Islet of Langerhans (tissue), 1 donor: ENCODE measurements around the gene HDAC4.

Source experiments
- FAIRE-seq: peaks from one replicate; lab custom pipeline; 2011; peaks lifted over from hg19 to GRCh38; lab: Jason Lieb, UNC

HDAC4 gene

GRCh38 chr2:239022437-239023260, 378.2 kb downstream of the HDAC4 start:
- no peak for FAIRE-seq

DNA sequence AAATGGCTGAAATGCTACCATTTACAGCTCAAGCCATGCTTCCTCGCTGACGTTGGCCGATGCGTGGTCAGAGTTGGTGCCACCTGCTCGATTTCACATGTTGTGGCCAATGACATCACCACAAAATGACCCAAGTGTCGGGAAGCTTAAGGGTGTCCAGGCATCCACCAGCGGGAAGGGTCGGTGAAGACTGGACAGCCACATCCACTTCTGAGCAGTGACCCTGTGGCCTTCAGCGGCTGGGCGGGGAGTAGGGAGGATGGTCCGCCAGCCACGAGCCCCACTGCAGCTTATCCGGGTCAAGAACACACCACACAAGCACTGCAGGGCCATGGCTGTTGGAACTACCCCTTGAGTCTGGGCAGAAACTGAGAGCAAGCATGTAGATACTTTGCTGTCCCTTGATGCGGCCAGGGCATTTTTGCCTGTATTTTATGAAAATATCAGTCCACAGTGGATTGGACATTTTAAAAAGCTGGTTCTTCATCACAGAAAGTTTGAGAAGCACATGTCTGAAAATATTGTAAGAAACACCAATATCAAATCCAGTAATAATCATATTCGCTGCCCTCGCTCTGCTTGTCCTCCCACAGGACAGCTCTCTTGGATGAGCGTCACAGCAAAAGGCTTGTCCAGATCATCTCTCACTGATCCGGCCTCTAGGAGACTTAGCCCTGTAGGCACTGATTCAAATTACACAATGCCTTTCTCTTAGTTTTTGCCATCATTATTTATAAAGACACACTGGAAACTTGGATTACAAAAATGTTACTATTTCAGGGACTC, 379.0 kb downstream of the HDAC4 start:
- no peak for FAIRE-seq

GRCh38 chr2:239021224-239021623, 379.6 kb downstream of the HDAC4 start:
- no peak for FAIRE-seq

GRCh38 chr2:239020541-239021041, 380.2 kb downstream of the HDAC4 start:
- FAIRE-seq = no peak

DNA sequence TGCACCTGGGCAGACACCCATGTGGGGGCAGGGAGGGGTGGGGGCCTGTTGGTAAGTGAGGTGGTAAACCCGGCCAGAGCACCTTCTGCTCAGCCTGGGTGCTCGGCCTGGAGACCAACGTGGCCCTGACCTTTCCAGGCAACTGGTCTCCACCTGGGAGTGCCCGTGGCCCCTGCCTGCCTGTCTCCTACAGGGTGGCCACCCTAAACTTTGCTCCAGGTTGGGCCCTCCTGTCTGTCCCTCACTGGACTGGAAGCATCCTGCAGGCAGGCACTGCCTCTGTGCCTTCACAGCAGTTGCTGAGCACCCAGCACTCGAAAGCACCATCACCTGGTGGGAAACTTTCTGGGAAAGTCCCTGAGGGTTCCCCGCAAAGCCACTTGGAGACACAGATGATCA, 381.6 kb downstream of the HDAC4 start:
- no peak for FAIRE-seq

GRCh38 chr2:239018271-239019182, 382.3 kb downstream of the HDAC4 start:
- no peak for FAIRE-seq

DNA sequence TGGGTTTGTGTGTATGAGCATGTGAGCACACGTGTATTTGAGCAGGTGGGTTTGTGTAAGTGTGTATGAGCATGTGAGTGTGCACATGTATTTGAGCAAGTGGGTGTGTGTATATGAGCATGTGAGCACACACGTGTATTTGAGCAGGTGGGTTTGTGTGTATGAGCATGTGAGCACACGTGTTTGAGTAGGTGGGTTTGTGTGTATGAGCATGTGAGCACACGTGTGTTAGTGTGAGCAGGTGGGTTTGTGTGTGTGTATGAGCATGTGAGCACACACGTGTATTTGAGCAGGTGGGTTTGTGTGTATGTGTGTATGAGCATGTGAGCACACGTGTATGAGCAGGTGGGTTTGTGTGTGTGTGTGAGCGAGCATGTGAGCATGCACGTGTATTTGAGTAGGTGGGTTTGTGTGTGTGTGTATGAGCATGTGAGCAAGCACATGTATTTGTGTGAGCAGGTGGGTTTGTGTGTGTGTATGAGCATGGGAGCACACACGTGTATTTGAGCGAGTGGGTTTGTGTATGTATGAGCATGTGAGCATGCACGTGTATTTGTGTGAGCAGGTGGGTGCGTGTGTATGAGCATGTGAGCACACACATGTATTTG, 383.2 kb downstream of the HDAC4 start:
- no peak for FAIRE-seq

- FAIRE-seq = no peak
Measured at GRCh38 chr2:239015901-239016675, 384.7 kb downstream of the HDAC4 start.

GRCh38 chr2:239015218-239015900, 385.5 kb downstream of the HDAC4 start:
- no peak for FAIRE-seq

GRCh38 chr2:239014458-239015217, 386.2 kb downstream of the HDAC4 start:
- FAIRE-seq = no peak

DNA sequence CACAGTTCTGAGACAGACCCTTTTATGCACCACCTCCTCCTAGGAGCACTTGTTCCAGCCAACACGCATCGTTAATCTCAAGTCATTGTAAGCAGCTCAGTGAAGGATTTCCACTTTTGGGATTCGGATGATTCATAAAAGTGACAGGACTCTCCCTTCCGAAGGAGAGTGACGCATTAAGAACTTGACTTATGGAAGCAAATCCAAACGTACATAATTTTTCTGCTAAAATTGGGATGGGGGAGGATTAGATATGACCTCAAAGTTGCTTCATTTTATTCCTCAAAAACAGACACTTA, 387.2 kb downstream of the HDAC4 start:
- no peak for FAIRE-seq

GRCh38 chr2:239012936-239013677, 387.7 kb downstream of the HDAC4 start:
- no peak for FAIRE-seq

DNA sequence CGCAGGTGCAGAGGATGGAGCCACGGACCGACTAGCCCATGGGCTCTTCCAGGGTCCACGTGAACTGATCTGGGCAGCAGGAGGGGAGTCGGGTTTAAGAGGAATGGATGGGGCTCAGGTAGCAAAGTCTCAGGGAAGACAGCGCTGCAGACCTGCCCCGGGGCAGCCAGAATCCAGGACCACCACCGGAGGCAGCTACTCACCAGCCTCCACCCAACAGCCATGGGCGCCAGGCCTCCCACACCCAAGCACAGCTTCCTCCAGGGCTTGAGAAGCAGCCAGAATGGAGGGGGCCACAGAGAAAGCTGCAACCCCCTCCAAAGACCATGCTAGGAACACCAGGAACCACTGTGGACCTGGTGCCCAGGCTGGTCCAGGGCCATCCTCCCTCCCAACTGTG, 388.6 kb downstream of the HDAC4 start:
- FAIRE-seq = no peak

DNA sequence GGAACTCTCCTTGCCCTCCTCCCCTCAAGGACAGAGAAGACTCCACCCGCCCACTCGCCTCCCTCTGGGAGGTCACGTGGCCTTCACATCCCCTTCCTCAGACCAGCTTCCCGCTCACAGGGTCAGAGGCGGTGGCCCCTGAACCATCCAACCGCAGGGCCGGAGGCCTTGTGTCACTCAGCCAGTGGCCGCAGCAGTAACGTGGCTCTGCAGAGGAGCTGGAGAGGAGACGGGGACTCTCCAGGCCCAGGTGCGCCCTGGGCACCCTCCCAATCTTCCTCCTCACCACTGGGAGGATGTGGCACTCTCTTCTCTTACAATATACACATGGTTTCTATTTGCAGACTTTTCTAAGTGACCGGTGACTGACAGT, 391.2 kb downstream of the HDAC4 start:
- FAIRE-seq = no peak

DNA sequence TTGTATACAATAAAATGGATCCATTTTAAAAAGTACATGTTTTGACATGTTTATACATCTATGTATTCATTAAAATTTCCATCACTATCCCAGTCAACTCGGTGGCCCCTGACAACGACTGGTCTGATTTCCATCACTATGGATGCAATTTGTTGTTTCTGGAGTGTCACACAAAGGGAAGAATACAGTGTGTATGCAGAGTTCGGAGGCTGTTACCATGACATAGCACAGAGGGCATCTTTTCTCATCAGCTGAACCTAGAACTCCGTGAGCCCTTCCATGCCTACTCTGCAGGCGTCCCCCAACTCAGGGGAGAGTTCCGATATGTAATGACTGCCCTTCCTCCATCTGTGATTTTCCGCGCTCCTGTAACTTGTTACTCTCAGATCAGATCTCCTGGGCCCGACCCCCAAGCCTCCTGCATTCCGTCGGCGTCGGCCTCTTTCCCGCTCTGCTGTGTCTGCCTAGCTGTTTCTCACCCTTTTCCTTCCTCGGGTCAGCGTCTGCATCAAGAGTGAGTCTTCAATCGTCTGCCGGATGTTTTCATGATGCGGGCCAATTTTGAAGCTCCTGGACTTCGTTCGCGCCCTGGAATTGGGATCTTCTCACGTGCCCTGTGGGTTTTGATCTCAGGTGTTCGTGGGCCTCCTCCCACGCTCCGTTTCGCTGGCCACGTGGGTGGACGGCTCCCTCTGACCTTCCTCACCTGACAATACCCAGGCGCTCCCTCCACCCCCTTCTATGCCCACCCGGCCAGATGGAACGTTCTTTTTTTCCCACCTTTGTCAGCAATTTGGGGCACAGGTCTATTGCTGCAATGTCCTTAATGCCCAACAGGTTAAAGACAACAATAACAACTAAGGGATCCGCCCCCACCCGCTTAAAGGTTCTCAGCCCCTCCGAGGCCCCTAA, 391.9 kb downstream of the HDAC4 start:
- FAIRE-seq = no peak

GRCh38 chr2:239008004-239008403, 392.8 kb downstream of the HDAC4 start:
- no peak for FAIRE-seq

- FAIRE-seq = no peak
Measured at GRCh38 chr2:239006622-239007285, 394.1 kb downstream of the HDAC4 start.

GRCh38 chr2:239005586-239005985, 395.2 kb downstream of the HDAC4 start:
- no peak for FAIRE-seq
